Ramos (cell line): ENCODE results near the gene NDUFB11.

Experiments
- in situ Hi-C: fragments of 300-500 bp; cut with MboI; formaldehyde crosslinking; loops from one replicate; pipeline ENCODE4 v1.14.3; 2022; ENCODE audit warnings: low sequenced_read_pairs; ENCODE audit not compliant: unreplicated experiment

The NDUFB11 gene

GRCh38 chrX:47175588-47175980, 31.1 kb upstream of the NDUFB11 start:
- in situ Hi-C loops: no loop called here

GRCh38 chrX:47174846-47175587, 30.5 kb upstream of the NDUFB11 start:
- in situ Hi-C loops: no loop called here

GRCh38 chrX:47174376-47174775, 29.9 kb upstream of the NDUFB11 start:
- in situ Hi-C loops: no loop called here

GRCh38 chrX:47172971-47173792, 28.7 kb upstream of the NDUFB11 start:
- in situ Hi-C loops: no loop called here

GRCh38 chrX:47172549-47172948, 28.0 kb upstream of the NDUFB11 start:
- in situ Hi-C loops: no loop called here

GRCh38 chrX:47171996-47172395, 27.5 kb upstream of the NDUFB11 start:
- in situ Hi-C loops: no loop called here

DNA sequence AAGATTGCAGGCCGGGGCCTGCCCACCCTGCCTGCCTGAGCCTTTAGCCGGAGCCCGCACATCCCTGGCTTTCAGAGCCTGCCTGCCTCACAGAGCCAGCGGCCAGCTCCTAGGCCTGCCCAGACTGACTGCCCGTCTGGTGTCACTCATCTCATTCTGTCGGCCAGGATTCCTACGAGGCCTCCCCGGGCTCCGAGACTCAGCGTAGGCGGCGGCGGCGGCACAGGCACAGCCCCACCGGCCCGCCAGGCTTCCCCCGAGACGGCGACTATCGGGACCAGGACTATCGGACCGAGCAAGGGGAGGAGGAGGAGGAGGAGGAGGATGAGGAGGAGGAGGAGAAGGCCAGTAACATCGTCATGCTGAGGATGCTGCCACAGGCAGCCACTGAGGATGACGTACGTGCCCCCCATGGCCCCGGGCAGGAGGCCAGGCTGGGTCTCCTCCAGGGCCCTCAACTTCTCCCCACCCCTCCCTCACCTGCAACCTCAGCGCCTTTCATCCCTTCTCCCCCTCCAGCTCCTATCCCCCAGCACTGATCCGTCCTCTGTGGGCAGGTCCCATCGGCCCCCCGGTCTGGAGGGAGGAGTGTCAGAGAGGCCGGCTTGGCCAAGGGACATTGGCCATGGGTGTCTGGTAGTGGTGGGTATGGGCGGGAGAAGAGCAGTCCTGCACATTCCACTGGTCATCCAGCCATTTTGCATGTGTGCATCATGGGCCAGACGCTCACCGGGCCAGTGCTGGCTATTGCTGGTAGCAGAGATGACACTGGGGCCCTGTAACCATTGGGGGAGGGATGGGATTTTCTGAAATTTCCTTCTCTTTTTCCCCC, 26.6 kb upstream of the NDUFB11 start:
- in situ Hi-C loops: no loop called here

DNA sequence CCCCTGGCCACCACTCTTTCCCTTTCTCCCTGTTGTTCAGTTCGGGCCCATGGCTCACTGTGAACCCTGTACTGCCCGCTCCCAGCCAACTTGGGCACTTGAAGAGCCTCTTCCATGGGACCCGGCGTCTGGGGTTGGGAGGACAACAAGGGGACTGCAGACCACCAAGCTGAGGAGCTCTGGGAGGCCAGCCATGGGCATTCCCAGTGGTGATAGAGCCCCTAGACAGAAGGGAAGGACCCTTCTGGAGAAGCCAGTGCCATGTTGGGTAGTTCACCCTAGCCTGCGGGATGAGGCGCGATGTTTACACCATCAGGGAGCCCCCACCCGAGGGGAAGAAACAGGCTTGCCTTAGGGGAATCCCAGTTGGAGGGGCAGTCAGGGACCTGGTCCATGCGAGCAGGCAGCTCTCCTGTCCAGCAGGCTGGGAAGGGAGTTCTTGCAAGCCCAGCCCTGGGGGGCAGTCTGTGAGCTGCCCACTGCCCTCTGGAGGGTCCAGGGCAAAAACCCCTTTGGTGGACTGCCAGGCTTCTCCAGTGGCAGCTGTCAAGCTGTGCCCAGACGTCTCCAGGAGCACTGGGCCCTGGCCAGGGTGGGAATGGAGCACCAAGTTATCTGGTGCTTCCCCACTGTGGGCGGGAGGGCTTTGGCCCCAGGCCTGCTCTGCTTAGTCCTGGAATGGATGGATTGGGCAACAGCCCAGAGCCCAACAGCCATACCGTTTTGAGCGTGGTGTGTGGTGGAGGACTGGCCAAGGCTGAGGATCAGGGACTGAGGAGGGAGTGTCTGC, 25.4 kb upstream of the NDUFB11 start:
- in situ Hi-C loops: no loop called here

DNA sequence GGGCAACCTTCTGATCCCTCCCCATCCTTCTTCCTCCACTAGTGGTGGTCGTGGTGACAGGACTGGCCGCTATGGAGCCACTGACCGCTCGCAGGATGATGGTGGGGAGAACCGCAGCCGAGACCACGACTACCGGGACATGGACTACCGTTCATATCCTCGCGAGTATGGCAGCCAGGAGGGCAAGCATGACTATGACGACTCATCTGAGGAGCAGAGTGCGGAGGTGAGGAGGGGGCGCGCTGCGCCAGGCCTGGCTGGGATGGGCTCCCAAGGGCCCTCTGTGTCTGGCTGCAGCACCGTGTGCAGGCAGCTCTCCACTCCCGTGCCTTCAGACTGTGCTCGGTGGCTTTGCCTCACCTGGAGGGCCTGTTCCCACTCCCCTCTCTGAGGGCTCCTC, 24.8 kb upstream of the NDUFB11 start:
- in situ Hi-C loops: no loop called here

GRCh38 chrX:47168495-47169073, 24.1 kb upstream of the NDUFB11 start:
- in situ Hi-C loops: no loop called here

DNA sequence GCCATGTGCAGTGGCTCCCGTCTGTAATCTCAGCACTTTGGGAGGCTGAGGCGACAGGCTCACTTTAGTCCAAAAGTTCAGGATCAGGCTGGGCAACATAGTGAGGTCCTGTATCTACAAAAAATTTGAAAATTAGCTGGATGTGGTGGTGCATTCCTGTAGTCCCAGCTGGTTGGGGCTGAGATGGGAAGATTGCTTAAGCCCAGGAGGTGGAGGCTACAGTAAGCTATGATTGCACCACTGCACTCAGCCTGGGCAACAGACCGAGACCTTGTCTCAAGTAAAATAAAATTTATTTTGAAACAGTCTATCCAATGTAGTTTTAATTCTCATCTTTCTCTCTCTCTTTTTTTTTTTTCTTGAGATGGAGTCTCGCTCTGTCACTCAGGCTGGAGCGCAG, 21.6 kb upstream of the NDUFB11 start:
- in situ Hi-C loops: no loop called here

DNA sequence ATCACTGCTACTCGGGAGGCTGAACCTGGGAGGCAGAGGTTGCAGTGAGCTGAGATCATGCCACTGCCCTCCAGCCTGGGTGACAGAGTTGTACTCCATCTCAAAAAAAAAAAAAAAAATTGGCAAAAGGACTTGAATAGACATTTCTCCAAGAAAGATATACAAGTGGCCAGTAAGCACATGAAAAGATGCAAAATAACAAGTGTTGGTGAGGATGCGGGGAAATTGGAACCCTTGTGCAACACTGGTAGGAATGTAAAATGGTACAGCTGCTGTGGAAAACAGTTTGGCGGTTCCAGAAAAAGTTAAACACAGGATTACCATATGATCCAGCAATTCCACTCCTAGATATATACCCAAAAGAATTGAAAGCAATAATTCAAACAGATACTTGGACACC, 19.9 kb upstream of the NDUFB11 start:
- in situ Hi-C loops: no loop called here

- in situ Hi-C loops: no loop called here
Observed at GRCh38 chrX:47162927-47163583, 18.6 kb upstream of the NDUFB11 start.

- in situ Hi-C loops: no loop called here
Observed at GRCh38 chrX:47160781-47161180, 16.3 kb upstream of the NDUFB11 start.

DNA sequence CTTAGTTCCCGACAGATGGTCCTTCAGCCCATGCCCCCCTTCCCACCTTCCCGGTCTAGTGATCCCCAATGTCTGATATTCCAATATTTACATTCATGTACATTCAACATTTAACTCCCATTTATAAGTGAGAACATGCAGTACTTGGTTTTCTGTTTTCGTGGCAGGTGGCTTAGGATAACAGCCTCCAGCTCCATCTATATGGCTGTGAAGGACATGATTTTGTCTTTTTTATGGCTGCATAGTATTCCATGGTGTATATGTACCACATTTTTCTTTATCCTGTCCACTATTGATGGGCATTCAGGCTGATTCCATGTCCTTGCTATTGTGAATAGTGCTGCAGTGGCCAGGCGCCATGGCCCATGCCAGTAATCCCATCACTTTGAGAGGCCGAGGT, 14.3 kb upstream of the NDUFB11 start:
- in situ Hi-C loops: no loop called here

GRCh38 chrX:47158131-47158530, 13.6 kb upstream of the NDUFB11 start:
- in situ Hi-C loops: no loop called here

DNA sequence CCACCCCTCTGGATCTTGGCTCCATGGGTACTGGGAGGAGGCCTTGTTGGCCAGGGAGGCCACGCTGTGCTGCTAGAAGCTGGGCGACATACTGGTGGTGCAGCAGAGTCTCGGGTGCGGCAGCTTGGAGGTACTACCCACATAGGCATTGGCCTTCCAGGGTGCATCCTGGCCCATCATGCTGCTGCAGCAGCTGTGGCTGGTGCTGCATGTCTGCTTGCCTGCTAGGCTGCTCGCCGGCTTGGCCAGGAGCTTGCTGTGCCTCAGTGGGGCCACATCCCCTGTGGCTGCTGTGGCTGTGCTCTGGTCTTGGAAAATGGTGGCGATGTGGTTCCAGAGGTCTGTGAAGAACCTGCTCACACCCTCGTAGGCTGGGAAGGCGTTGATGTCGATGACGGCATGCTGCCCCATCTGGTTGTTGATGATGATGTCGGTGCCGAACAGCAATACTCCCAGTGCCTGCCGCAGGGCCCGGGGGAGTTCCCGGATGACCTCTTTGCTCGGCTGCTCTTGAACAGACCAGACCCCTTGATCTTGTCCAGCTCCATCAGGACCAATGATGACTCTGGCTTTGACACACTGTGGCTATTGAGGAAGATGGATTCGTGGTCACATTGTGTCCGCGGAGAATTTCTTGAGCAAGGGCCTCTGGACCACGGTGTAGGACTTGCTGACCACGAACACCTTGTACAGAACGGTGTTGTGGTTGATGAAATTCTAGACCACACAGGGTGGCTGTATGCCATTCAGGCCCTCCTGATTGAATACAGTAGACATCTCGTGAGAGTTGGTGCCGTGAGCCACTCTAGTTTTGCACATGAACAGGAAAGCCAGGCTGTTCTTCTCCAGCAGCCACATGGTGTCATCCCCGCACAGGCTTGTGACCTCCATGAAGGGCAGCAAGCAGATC, 12.4 kb upstream of the NDUFB11 start:
- in situ Hi-C loops: no loop called here

GRCh38 chrX:47151435-47151834, 6.9 kb upstream of the NDUFB11 start:
- in situ Hi-C loops: no loop called here
